ENCODE results near the gene ZNF230.

The ZNF230 gene

GRCh38 chr19:44002566-44003460, at the start of gene ZNF230:
TSS of gene ZNF230 (plus strand) at chr19:44002957. CDS start at chr19:44007079, 4,122 bp downstream.
- H3K4me3 ChIP-seq (ENCODE audit: low read length) = peak within 1 kb of the TSS; percentile 98
- no peak for TF ChIP-seq CTCF (IDR thresholded peaks at IDR 0.05; ENCODE audit: insufficient read depth, low read depth, low read length, missing control alignments)
- DNase-seq (ENCODE audit: low read depth) = peak; percentile 98

- DNase-seq (ENCODE audit: low read depth) = no peak
- TF ChIP-seq CTCF (IDR thresholded peaks at IDR 0.05; ENCODE audit: insufficient read depth, low read depth, low read length, missing control alignments) = no peak
- no peak overlapping the region for H3K4me3 ChIP-seq (ENCODE audit: low read length)
These were observed 45.9 kb upstream of the ZNF230 start for GRCh38 chr19:43956827-43957226.

GRCh38 chr19:43957891-43958290, 44.9 kb upstream of the ZNF230 start:
- peak; percentile 7 for DNase-seq (ENCODE audit: low read depth)
- no peak for TF ChIP-seq CTCF (IDR thresholded peaks at IDR 0.05; ENCODE audit: insufficient read depth, low read depth, low read length, missing control alignments)
- H3K4me3 ChIP-seq (ENCODE audit: low read length) = no peak overlapping the region

GRCh38 chr19:43960411-43960810, 42.3 kb upstream of the ZNF230 start:
- TF ChIP-seq CTCF (IDR thresholded peaks at IDR 0.05; ENCODE audit: insufficient read depth, low read depth, low read length, missing control alignments) = no peak
- DNase-seq (ENCODE audit: low read depth) = no peak
- no peak overlapping the region for H3K4me3 ChIP-seq (ENCODE audit: low read length)

GRCh38 chr19:43966079-43966694, 36.6 kb upstream of the ZNF230 start:
- no peak for TF ChIP-seq CTCF (IDR thresholded peaks at IDR 0.05; ENCODE audit: insufficient read depth, low read depth, low read length, missing control alignments)
- H3K4me3 ChIP-seq (ENCODE audit: low read length) = no peak overlapping the region
- no peak for DNase-seq (ENCODE audit: low read depth)

- no peak for DNase-seq (ENCODE audit: low read depth)
- TF ChIP-seq CTCF (IDR thresholded peaks at IDR 0.05; ENCODE audit: insufficient read depth, low read depth, low read length, missing control alignments) = no peak
These were observed 26.0 kb upstream of the ZNF230 start for GRCh38 chr19:43976732-43977131.

More at GRCh38 chr19:43976732-43977131, 26.0 kb upstream of the ZNF230 start:
- H3K4me3 ChIP-seq (ENCODE audit: low read length) = no peak overlapping the region

All from epithelial cell of esophagus (primary cell).